SK-N-SH (cell line): ENCODE results near the gene CASK. TPM values are rescaled to one million over a fixed set of nuclear protein-coding genes. Genes with fewer than 3 reads are reported as not detected.

Source experiments
- CTCF ChIA-PET: fragments of 300-600, 350-600 bp; formaldehyde crosslinking; extraction: SDS; loops from one replicate; lab custom pipeline; 2021; lab: Yijun Ruan, JAX
- POLR2A ChIA-PET: fragments of 350-600 bp; sonication (Branson Sonifier 250); formaldehyde crosslinking; extraction: SDS; loops from one replicate; lab custom pipeline; 2020; ENCODE audit warnings: antibody characterized with exemption, inconsistent platforms; lab: Yijun Ruan, JAX
- DNase-seq: peaks from one replicate; pipeline ENCODE4 v3.0.0; 2012
- H2AFZ ChIP-seq: fragments of 200-600 bp; sonication (generic); 2 replicates; pipeline ENCODE4 v1.8.1; 2016; ENCODE audit warnings: antibody characterized with exemption, mild to moderate bottlenecking, low read depth
- H3F3A ChIP-seq: fragments of 200-600 bp; sonication (generic); replicated peaks from 2 replicates; pipeline ENCODE3; 2016; ENCODE audit warnings: antibody characterized with exemption, mild to moderate bottlenecking; ENCODE audit not compliant: insufficient read depth
- H3K27ac ChIP-seq, 2 experiments: fragments of 200-500 bp in 1 of 2; fragments of 200-600 bp in 1 of 2; sonication (Bioruptor generic) in 1 of 2; sonication (generic), shearing (Covaris generic) in 1 of 2; 2 replicates each; pipeline versions ENCODE4 v1.5.1 to v1.6.1; 2014 to 2016; ENCODE audit warnings: low read depth in 2 of 2, inconsistent platforms in 1 of 2, low read length in 1 of 2, mild to moderate bottlenecking in 1 of 2, mixed read lengths in 1 of 2
- H3K27me3 ChIP-seq: fragments of 200-600 bp; sonication (generic), shearing (Covaris generic); 2 replicates; pipeline ENCODE4 v1.6.1; 2016; ENCODE audit warnings: mixed run types; ENCODE audit not compliant: insufficient read depth
- H3K36me3 ChIP-seq, 2 experiments: fragments of 200-500 bp in 1 of 2; fragments of 200-600 bp in 1 of 2; sonication (Bioruptor generic) in 1 of 2; sonication (generic) in 1 of 2; replicated peaks in 1 of 2; 2 replicates each; pipeline versions ENCODE3 to v1.5.1; 2014 to 2016; ENCODE audit warnings: low read length in 1 of 2, mild to moderate bottlenecking in 1 of 2; ENCODE audit not compliant: insufficient read depth in 2 of 2, control insufficient read depth in 1 of 2
- H3K4me1 ChIP-seq, 2 experiments: fragments of 200-500 bp in 1 of 2; fragments of 200-600 bp in 1 of 2; sonication (Bioruptor generic) in 1 of 2; sonication (generic), shearing (Covaris generic) in 1 of 2; 2 replicates each; pipeline versions ENCODE4 v1.5.1 to v1.6.1; 2014 to 2016; ENCODE audit warnings: low read depth in 1 of 2, low read length in 1 of 2, mixed run types in 1 of 2; ENCODE audit not compliant: insufficient read depth in 2 of 2, control insufficient read depth in 1 of 2
- H3K4me2 ChIP-seq: fragments of 200-600 bp; sonication (generic), shearing (Covaris generic); 2 replicates; pipeline ENCODE4 v1.6.1; 2017; ENCODE audit warnings: mixed run types
- H3K4me3 ChIP-seq, 2 experiments: fragments of 200-500 bp in 1 of 2; fragments of 200-600 bp in 1 of 2; sonication (Bioruptor generic) in 1 of 2; sonication (generic), shearing (Covaris generic) in 1 of 2; 2 replicates each; pipeline versions ENCODE4 v1.5.1 to v1.8.1; 2014 to 2016; ENCODE audit warnings: low read depth in 2 of 2, inconsistent platforms in 1 of 2, low read length in 1 of 2, mild to moderate bottlenecking in 1 of 2, mixed read lengths in 1 of 2, moderate library complexity in 1 of 2
- H3K79me2 ChIP-seq: fragments of 200-600 bp; sonication (generic); 2 replicates; pipeline ENCODE4 v1.8.1; 2017; ENCODE audit warnings: mild to moderate bottlenecking; ENCODE audit not compliant: insufficient read depth
- H3K9ac ChIP-seq: fragments of 200-600 bp; sonication (generic); 2 replicates; pipeline ENCODE4 v1.6.1; 2017; ENCODE audit warnings: mixed run types
- H3K9me2 ChIP-seq: fragments of 200-600 bp; sonication (generic); 2 replicates; pipeline ENCODE4 v1.6.1; 2017; ENCODE audit warnings: mixed run types
- H3K9me3 ChIP-seq: fragments of 200-600 bp; sonication (generic); 2 replicates; pipeline ENCODE4 v1.6.1; 2017; ENCODE audit warnings: mixed run types, mild to moderate bottlenecking, moderate library complexity
- H4K20me1 ChIP-seq: fragments of 200-600 bp; sonication (generic); 2 replicates; pipeline ENCODE4 v1.6.1; 2017; ENCODE audit warnings: mild to moderate bottlenecking, mixed run types; ENCODE audit not compliant: insufficient read depth
- CHD2 ChIP-seq: fragments of 150-350 bp; IDR thresholded peaks from 2 replicates; pipeline ENCODE4 v1.6.1; 2018; ENCODE audit warnings: low read length; ENCODE audit not compliant: partially characterized antibody
- ELF1 ChIP-seq: IDR thresholded peaks from 2 replicates; pipeline ENCODE4 v1.4.0; 2012
- EZH2phosphoT487 ChIP-seq: fragments of 200-600 bp; sonication (generic); IDR thresholded peaks from 2 replicates; pipeline ENCODE4 v1.6.1; 2017; ENCODE audit warnings: low read depth, mixed run types, mild to moderate bottlenecking, antibody characterized with exemption, moderate library complexity, borderline replicate concordance
- FOSL2 ChIP-seq: IDR thresholded peaks from 2 replicates; pipeline ENCODE4 v1.4.0; 2012; ENCODE audit warnings: low read depth, mild to moderate bottlenecking, moderate library complexity, borderline replicate concordance
- FOXM1 ChIP-seq: IDR thresholded peaks from 2 replicates; pipeline ENCODE4 v1.4.0; 2012; ENCODE audit warnings: low read depth, mild to moderate bottlenecking
- GABPA ChIP-seq: IDR thresholded peaks from 2 replicates; pipeline ENCODE4 v1.4.0; 2012; ENCODE audit warnings: low read depth, mild to moderate bottlenecking
- GATA2 ChIP-seq: sonication (generic); formaldehyde crosslinking; IDR thresholded peaks from 2 replicates; pipeline ENCODE4 v1.5.0; 2020; ENCODE audit warnings: mild to moderate bottlenecking, missing genetic modification reagents
- JUND ChIP-seq: IDR thresholded peaks from 2 replicates; pipeline ENCODE4 v1.4.0; 2012
- MAX ChIP-seq: IDR thresholded peaks from 2 replicates; pipeline ENCODE4 v1.4.0; 2012; ENCODE audit warnings: low read depth
- MEF2A ChIP-seq: IDR thresholded peaks from 2 replicates; pipeline ENCODE4 v1.4.0; 2012; ENCODE audit warnings: low read depth, borderline replicate concordance
- RAD21 ChIP-seq: IDR thresholded peaks from 2 replicates; pipeline ENCODE4 v1.6.1; 2012; ENCODE audit warnings: mild to moderate bottlenecking, low read length
- REST ChIP-seq: IDR thresholded peaks from 2 replicates; pipeline ENCODE4 v1.6.1; 2012; ENCODE audit warnings: mild to moderate bottlenecking, low read depth, low read length, moderate library complexity
- RFX5 ChIP-seq: IDR thresholded peaks from 2 replicates; pipeline ENCODE4 v1.6.1; 2012; ENCODE audit warnings: mild to moderate bottlenecking, improper control_type of control experiment, low read length
- SMC3 ChIP-seq: IDR thresholded peaks from 2 replicates; pipeline ENCODE4 v1.6.1; 2012; ENCODE audit warnings: low read depth, low read length, improper control_type of control experiment
- TAF1 ChIP-seq: IDR thresholded peaks from 2 replicates; pipeline ENCODE4 v1.6.1; 2012; ENCODE audit warnings: low read depth, mild to moderate bottlenecking, low read length, moderate library complexity, borderline replicate concordance
- YY1 ChIP-seq: IDR thresholded peaks from 2 replicates; pipeline ENCODE4 v1.4.0; 2012; ENCODE audit warnings: low read depth, mild to moderate bottlenecking
- WGBS: methylation state at CpG from one replicate; pipeline ENCODE4 v1.1.6; 2017; ENCODE audit warnings: low lambda C conversion rate; 5-methylcytosine and 5-hydroxymethylcytosine counted together
- polyA plus RNA-seq, 3 experiments: library from polyadenylated mRNA; depleted of rRNA; stranded (reverse); fragments of >200 nt; gene quantifications; 2 replicates each; pipeline ENCODE4 v1.2.3, GENCODE V29; 2012
- TF ChIP-seq, protein P1 (sequence below): fragments of 150-350 bp; IDR thresholded peaks from 2 replicates; pipeline ENCODE4 v1.6.1; 2017; ENCODE audit warnings: antibody characterized with exemption, low read length, low read depth, borderline replicate concordance

CASK gene
- polyA plus RNA-seq, 1 of the 3 experiments (the other 2 are of a cell fraction): 7.0 TPM

DNA sequence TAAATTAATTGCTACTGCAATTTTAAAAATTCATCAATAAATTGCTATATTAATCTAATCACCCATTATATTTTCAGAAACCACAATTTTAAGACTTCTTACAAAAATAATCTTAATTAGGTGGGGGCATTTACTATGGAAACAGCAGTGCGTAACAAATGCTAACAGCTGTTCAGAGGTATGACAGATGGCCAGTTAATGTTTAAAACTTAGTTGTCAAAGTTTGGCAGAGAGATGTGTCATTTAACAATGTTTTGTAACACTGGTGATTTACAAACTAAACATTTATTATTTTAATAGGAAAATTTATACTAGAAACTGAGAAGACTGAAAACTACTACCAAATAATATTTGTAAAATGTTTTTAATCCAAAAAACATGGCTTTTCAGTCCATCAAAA is 319.8 kb downstream of the CASK start:
- no peak overlapping the region for H3K9ac ChIP-seq
- TF ChIP-seq RAD21 (no peak), GABPA (no peak), ELF1 (no peak), MEF2A (no peak), JUND (no peak), TAF1 (no peak), GATA2 (no peak), CHD2 (no peak), YY1 (no peak), MAX (no peak), SMC3 (no peak), EZH2phosphoT487 (no peak), REST (no peak)
- TF ChIP-seq, protein P1, sequence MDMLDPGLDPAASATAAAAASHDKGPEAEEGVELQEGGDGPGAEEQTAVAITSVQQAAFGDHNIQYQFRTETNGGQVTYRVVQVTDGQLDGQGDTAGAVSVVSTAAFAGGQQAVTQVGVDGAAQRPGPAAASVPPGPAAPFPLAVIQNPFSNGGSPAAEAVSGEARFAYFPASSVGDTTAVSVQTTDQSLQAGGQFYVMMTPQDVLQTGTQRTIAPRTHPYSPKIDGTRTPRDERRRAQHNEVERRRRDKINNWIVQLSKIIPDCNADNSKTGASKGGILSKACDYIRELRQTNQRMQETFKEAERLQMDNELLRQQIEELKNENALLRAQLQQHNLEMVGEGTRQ: no peak
- no peak overlapping the region for H2AFZ ChIP-seq
- H3F3A ChIP-seq: peaks cover 9% of the 10 kb centered on the region
- no peaks in the 10 kb centered on the region for H4K20me1 ChIP-seq
- POLR2A ChIA-PET: no interaction called here
- H3K27ac ChIP-seq: no peak overlapping the region
- H3K4me1 ChIP-seq: no peaks in the 10 kb centered on the region
- no peak for DNase-seq
- H3K79me2 ChIP-seq: no peaks in the 10 kb centered on the region
- H3K9me2 ChIP-seq: no peaks in the 10 kb centered on the region
- H3K27me3 ChIP-seq: no peaks in the 10 kb centered on the region
- H3K9me3 ChIP-seq: no peaks in the 10 kb centered on the region
- H3K4me3 ChIP-seq: no peak overlapping the region
- no peaks in the 10 kb centered on the region for H3K36me3 ChIP-seq
- CTCF ChIA-PET: no interaction called here
- WGBS: 45% methylated on average over 1 of the region's 1 CpG
- H3K4me2 ChIP-seq: no peak overlapping the region

DNA sequence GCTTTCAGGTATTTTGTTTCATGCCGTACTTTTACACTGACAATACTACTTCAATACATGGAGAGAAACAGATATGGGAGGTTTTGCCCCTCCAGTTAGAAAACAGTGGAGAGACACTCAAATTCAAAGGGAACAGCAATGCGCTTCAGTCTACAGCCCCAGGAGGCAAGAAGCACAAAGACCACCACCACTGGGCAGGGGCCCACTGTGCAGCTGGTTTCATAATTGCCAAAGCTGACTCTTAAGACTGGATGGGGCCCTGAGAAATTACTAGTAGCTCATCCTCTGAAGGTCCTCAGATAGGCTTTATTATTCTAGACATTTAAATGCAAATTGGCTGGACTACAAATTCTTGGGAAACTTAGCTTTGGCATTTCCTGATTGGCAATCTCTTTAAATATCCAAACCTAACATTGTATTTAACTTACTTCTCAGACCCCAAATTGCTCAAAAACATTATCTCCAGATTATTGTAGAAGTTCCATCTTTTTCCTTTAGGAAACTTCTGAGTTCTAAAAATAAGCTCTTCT is 320.5 kb downstream of the CASK start:
- CTCF ChIA-PET: no interaction called here

More for the DNA sequence above, 320.5 kb downstream of the CASK start:
- H2AFZ ChIP-seq: no peak overlapping the region
- no peaks in the 10 kb centered on the region for H4K20me1 ChIP-seq
- no peak overlapping the region for H3K4me2 ChIP-seq
- H3K79me2 ChIP-seq: no peaks in the 10 kb centered on the region
- H3K27me3 ChIP-seq: no peaks in the 10 kb centered on the region
- POLR2A ChIA-PET: no interaction called here
- no peak for TF ChIP-seq FOSL2
- TF ChIP-seq FOXM1: no peak
- no peak for TF ChIP-seq MAX
- no peak for TF ChIP-seq GABPA
- no peak for TF ChIP-seq EZH2phosphoT487
- no peak for TF ChIP-seq YY1
- TF ChIP-seq RFX5: no peak
- H3K9me2 ChIP-seq: no peaks in the 10 kb centered on the region
- H3K9me3 ChIP-seq: no peaks in the 10 kb centered on the region
- peaks cover 9% of the 10 kb centered on the region for H3F3A ChIP-seq
- H3K9ac ChIP-seq: no peak overlapping the region
- WGBS: 70% methylated on average over 2 of the region's 2 CpGs
- no peaks in the 10 kb centered on the region for H3K36me3 ChIP-seq
- H3K4me1 ChIP-seq: no peaks in the 10 kb centered on the region
- H3K4me3 ChIP-seq: no peak overlapping the region
- no peak for DNase-seq
- H3K27ac ChIP-seq: peak overlapping the region in 1 of 2 experiments; percentile 15; a peak in 1 of 4 replicates
